GM19035 (cell line): ENCODE data around the gene MRPL17.

Experiments
- ATAC-seq: cut with Tn5 transposase; IDR thresholded peaks from one replicate; pipeline ENCODE4 v1.9.1; 2021; ENCODE audit not compliant: unreplicated experiment

Gene MRPL17

DNA sequence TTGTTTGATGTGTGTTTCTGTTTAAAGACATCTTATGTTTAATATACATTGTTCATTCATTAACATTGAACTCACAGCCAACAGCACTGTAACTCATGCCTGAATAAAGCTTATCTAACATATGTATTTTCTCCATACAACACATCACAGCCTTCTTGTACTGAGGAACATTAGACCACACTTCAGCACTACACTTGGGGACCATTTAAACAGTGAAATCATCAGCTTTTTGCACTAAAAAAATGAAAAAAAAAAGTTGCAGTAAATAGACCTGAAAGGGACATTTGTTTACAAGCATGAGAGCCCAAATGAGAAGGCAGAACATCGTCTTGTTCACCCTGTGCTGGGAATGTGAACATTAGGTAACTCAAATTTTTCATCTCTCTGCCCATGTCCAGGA, 48.6 kb downstream of the MRPL17 start:
- ATAC-seq, result no peak

DNA sequence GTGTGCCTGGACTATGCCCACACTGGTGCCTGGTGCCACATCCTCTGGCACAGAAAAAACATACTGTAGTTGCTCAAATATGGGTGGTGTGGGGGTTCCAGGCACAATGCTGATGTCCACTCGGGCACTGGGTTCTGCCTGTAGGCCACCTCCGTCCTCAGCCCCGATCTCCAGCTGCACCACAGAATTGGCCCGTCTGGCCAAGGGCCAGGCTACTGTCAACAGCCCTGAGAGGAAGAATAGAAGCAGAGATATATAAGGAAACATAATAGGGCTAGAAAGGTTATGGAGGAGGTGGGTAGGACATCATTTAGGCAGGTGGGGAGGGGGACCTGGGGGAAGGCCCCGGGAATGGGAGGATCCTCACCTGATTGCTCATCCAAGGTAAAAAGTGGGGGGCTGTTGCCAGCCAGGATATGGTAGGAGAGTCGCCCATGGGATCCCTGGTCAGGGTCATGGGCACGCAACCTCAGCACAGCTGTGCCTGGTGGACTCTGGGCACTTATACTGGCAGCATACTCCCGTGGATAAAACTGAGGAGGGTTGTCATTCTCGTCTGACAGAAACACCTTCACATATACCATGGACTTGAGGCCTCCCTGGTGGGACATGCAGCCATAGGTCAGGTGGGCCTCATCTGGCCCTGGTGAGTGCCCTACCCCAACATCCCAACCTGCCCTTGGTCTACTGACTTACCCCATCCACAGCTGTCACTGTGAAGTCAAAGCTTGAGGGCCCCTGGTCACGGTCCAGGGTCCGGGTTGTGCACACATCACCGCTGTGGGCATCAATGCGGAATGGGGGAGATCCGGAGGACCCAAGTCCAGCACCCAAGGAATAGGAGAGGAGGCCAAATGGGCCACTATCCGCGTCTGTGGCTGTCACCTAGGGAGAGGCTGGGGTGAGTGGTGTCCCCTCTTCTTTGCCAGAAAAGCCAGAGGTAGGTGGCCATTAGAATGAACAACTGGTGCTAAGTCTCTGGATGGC, 49.4 kb downstream of the MRPL17 start:
- no peak for ATAC-seq

DNA sequence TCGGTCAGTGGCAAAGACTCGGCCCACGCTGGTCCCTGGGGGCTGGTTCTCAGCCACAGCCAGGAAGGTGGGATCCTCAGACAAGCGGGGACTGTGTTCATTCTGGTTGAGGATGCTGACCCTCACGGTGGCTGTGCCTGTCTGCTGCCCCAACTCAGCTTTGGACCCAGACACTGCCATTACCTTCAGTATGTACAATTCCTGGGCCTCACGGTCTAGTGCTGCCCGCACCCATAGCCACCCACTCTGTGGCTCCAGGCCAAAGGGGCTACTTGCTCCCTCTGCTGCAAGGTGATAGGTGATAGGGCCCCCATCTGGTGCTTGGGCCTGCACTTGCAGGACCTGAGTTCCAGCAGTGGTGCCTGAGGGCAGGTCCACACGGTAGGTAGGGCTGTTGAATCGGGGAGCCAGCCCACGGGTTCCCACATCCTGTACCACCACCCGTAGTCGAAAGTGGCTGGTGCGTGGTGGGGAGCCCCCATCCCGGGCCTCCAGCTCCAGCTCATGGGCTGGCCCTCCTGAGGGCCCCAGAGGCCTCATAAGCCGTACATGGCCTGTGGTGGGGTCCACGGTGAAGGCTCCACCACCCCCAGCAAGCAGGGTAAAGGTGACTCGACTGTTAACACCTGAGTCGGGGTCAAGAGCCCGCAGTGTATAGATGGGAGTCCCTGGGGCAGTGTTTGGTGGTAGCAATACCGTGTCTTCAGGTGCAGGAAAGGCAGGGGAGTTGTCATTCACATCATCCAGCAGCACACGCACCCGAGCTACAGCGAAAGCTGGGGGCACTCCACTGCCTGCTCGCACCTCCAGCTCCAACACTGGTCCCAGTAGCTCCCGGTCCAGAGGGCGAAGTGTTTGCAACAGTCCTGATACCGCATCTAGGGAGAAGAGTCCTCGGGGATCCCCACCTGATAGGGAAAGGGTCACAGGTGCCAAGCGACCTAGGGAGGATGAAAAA, 50.7 kb downstream of the MRPL17 start:
- no peak for ATAC-seq

GRCh38 chr11:6631361-6631890, 51.7 kb downstream of the MRPL17 start:
- no peak for ATAC-seq

- no peak for ATAC-seq
Measured at GRCh38 chr11:6630632-6631291, 52.4 kb downstream of the MRPL17 start.
